Endothelial cell of umbilical vein (primary cell): ENCODE data around the gene INPP5J. TPM values are rescaled to one million over a fixed set of nuclear protein-coding genes. Genes with fewer than 3 reads are reported as not detected.

Experiments
- BruUV-seq: library from RNA; stranded (reverse); fragments of 400-500 nt; replicated peaks from 2 replicates; lab custom pipeline; 2021; lab: Mats Ljungman, UMichigan
- CTCF ChIA-PET: fragments of 300-600, 350-600 bp; sonication (Branson Sonifier 250); formaldehyde crosslinking; loops from one replicate; lab custom pipeline; 2021; ENCODE audit warnings: antibody characterized with exemption, inconsistent platforms; lab: Charles Lee
- POLR2A ChIA-PET: fragments of 300-600, 350-600 bp; sonication (Branson Sonifier 250); formaldehyde crosslinking; loops from one replicate; lab custom pipeline; 2021; ENCODE audit warnings: antibody characterized with exemption, inconsistent platforms; lab: Charles Lee
- DNase-seq: peaks from one replicate; pipeline ENCODE4 v3.0.0-alpha.2; 2011; ENCODE audit warnings: low read depth, low spot score
- FAIRE-seq: peaks from 2 replicates; lab custom pipeline; 2011; peaks lifted over from hg19 to GRCh38; lab: Jason Lieb, UNC
- H2AFZ ChIP-seq: 2 replicates; pipeline ENCODE4 v1.6.0; 2012; ENCODE audit warnings: low read depth, low read length, control low read depth, inconsistent platforms
- H3K27ac ChIP-seq: 2 replicates; pipeline ENCODE4 v1.5.1; 2011; ENCODE audit warnings: low read depth, mild to moderate bottlenecking, control low read depth, low read length, moderate library complexity; ENCODE audit not compliant: insufficient read depth
- H3K27me3 ChIP-seq, 2 experiments: 2 replicates each; pipeline versions ENCODE4 v1.6.0 to v1.6.1; 2011; ENCODE audit warnings: low read length in 2 of 2, mixed read lengths in 1 of 2; ENCODE audit not compliant: control insufficient read depth in 2 of 2, insufficient read depth in 2 of 2
- H3K36me3 ChIP-seq, 2 experiments: 2 replicates in 1 of 2; 3 replicates in 1 of 2; pipeline ENCODE4 v1.5.1; 2011; ENCODE audit warnings: low read length in 2 of 2, mild to moderate bottlenecking in 1 of 2, moderate library complexity in 1 of 2; ENCODE audit not compliant: control insufficient read depth in 2 of 2, insufficient read depth in 2 of 2; ENCODE audit errors: extremely low read depth in 1 of 2
- H3K4me1 ChIP-seq: 3 replicates; pipeline ENCODE4 v1.5.1; 2011; ENCODE audit warnings: mild to moderate bottlenecking, low read length; ENCODE audit not compliant: control insufficient read depth, insufficient read depth; ENCODE audit errors: extremely low read depth
- H3K4me2 ChIP-seq: 2 replicates; pipeline ENCODE4 v1.6.1; 2011; ENCODE audit warnings: low read length, control low read depth, mixed read lengths; ENCODE audit not compliant: insufficient read depth
- H3K4me3 ChIP-seq, 3 experiments: fragments of 200-600 bp in 1 of 3; sonication (generic), shearing (Covaris generic) in 1 of 3; replicated peaks in 1 of 3; 2 replicates each; pipeline ENCODE4 v1.5.1; 2011 to 2016; ENCODE audit warnings: control low read depth in 3 of 3, low read length in 3 of 3, mild to moderate bottlenecking in 2 of 3, inconsistent platforms in 1 of 3, low read depth in 1 of 3, moderate library complexity in 1 of 3; ENCODE audit not compliant: insufficient read depth in 1 of 3
- H3K79me2 ChIP-seq: 2 replicates; pipeline ENCODE4 v1.6.0; 2012; ENCODE audit warnings: low read length, inconsistent platforms; ENCODE audit not compliant: control insufficient read depth, insufficient read depth
- H3K9ac ChIP-seq: replicated peaks from 2 replicates; pipeline ENCODE3; 2011; ENCODE audit warnings: low read length, control low read depth; ENCODE audit not compliant: insufficient read depth; ENCODE audit errors: extremely low read depth
- H3K9me1 ChIP-seq: replicated peaks from 3 replicates; pipeline ENCODE4 v1.6.0; 2011; ENCODE audit warnings: mild to moderate bottlenecking, low read length; ENCODE audit not compliant: control insufficient read depth, insufficient read depth; ENCODE audit errors: extremely low read depth
- H3K9me3 ChIP-seq: replicated peaks from 2 replicates; pipeline ENCODE4 v1.5.1; 2012; ENCODE audit warnings: low read length, inconsistent platforms; ENCODE audit not compliant: control insufficient read depth, insufficient read depth
- H4K20me1 ChIP-seq: replicated peaks from 2 replicates; pipeline ENCODE3; 2011; ENCODE audit warnings: mild to moderate bottlenecking, low read length; ENCODE audit not compliant: control insufficient read depth, insufficient read depth; ENCODE audit errors: extremely low read depth
- EZH2 ChIP-seq: IDR thresholded peaks from 2 replicates; pipeline ENCODE4 v1.6.1; 2012; ENCODE audit warnings: borderline replicate concordance, low read depth, mild to moderate bottlenecking, moderate library complexity, low read length, inconsistent platforms; ENCODE audit not compliant: severe bottlenecking
- FOS ChIP-seq: IDR thresholded peaks from 2 replicates; pipeline ENCODE4 v1.6.1; 2011; ENCODE audit warnings: mild to moderate bottlenecking, low read length, moderate library complexity, borderline replicate concordance; ENCODE audit not compliant: insufficient read depth
- GATA2 ChIP-seq: IDR thresholded peaks from 2 replicates; pipeline ENCODE4 v1.7.0; 2011; ENCODE audit warnings: low read depth, mild to moderate bottlenecking, moderate library complexity, mixed read lengths, low read length; ENCODE audit not compliant: insufficient read length, insufficient read depth
- JUN ChIP-seq: IDR thresholded peaks from 2 replicates; pipeline ENCODE4 v1.6.1; 2011; ENCODE audit warnings: borderline replicate concordance, low read depth; ENCODE audit not compliant: insufficient read length, insufficient read depth
- MAX ChIP-seq: IDR thresholded peaks from 2 replicates; pipeline ENCODE4 v1.6.1; 2011; ENCODE audit not compliant: insufficient read depth, insufficient read length
- MYC ChIP-seq: IDR thresholded peaks from one replicate; pipeline ENCODE4 v1.6.1; 2011; ENCODE audit warnings: mild to moderate bottlenecking, low read depth, low read length
- POLR2A ChIP-seq: IDR thresholded peaks from 2 replicates; pipeline ENCODE4 v1.6.1; 2012; ENCODE audit warnings: low read depth, mild to moderate bottlenecking, control low read depth, low read length
- POLR2AphosphoS5 ChIP-seq: IDR thresholded peaks from 2 replicates; pipeline ENCODE4 v1.6.1; 2012; ENCODE audit warnings: low read depth, mild to moderate bottlenecking, control low read depth, low read length, moderate library complexity; ENCODE audit not compliant: insufficient read depth
- dilution Hi-C: fragments of 300-500 bp; cut with MboI; formaldehyde crosslinking; loops from one replicate; pipeline ENCODE4 v1.15.0; 2019; ENCODE audit warnings: low sequenced_read_pairs; ENCODE audit not compliant: extremely low pct_ligation_motif_present
- intact Hi-C: fragments of 100-400 bp; cut with micrococcal nuclease; formaldehyde crosslinking; loops from one replicate; pipeline ENCODE4 v1.10.0; 2022
- polyA plus RNA-seq, 4 experiments: library from polyadenylated mRNA; depleted of rRNA in 3 of 4; stranded (reverse) in 3 of 4; unstranded in 1 of 4; fragments of >200 nt; gene quantifications; 2 replicates each; pipeline versions ENCODE4 v1.2.1 to v1.2.3, GENCODE V29; 2011 to 2012; ENCODE audit warnings: missing spikeins in 1 of 4
- total RNA-seq: library from RNA; stranded (reverse); gene quantifications from 2 replicates; pipeline ENCODE4 v1.2.3, GENCODE V29; 2021
- TF ChIP-seq, protein P1 (sequence below), 2 donors: IDR thresholded peaks; 1 replicate in 1 of 2; 2 replicates in 1 of 2; pipeline ENCODE4 v1.5.1; 2011; ENCODE audit warnings: low read length in 2 of 2, mild to moderate bottlenecking in 2 of 2, moderate library complexity in 2 of 2, control low read depth in 1 of 2, inconsistent platforms in 1 of 2, low read depth in 1 of 2; ENCODE audit not compliant: insufficient read depth in 1 of 2; ENCODE audit errors: extremely low read depth in 1 of 2

Gene INPP5J
- total and polyA plus RNA-seq, 2 donors (not counting 3 experiments of a cell fraction or from before 2014, with no cell fraction given), result 0.43 to 0.49 TPM

GRCh38 chr22:31122196-31122531 is 602 bp upstream of the INPP5J start:
- H3K27me3 ChIP-seq, result peaks cover 0 to 4% of the 10 kb centered on the region in 2 experiments
- CTCF ChIA-PET, result interaction anchor here (1.0 kb wide), 2 partner anchors 14 to 75 kb away, joined by 3 read pairs; no protein-coding TSS in a partner anchor
- no peak overlapping the region for H2AFZ ChIP-seq
- no peak overlapping the region for H3K4me2 ChIP-seq
- no peaks in the 10 kb centered on the region for H4K20me1 ChIP-seq
- no peaks in the 10 kb centered on the region for H3K79me2 ChIP-seq
- H3K36me3 ChIP-seq, result no peaks in the 10 kb centered on the region
- no peaks in the 10 kb centered on the region for H3K4me1 ChIP-seq
- DNase-seq (no peak), FAIRE-seq (no peak)
- H3K4me3 ChIP-seq, result no peak overlapping the region
- no peaks in the 10 kb centered on the region for H3K9me3 ChIP-seq
- BruUV-seq, result no TSS peak
- H3K9ac ChIP-seq, result no peak overlapping the region
- TF ChIP-seq POLR2A (no peak), FOS (no peak), MYC (no peak), JUN (no peak), MAX (no peak), EZH2 (no peak), POLR2AphosphoS5 (no peak), GATA2 (no peak)
- TF ChIP-seq, protein P1, sequence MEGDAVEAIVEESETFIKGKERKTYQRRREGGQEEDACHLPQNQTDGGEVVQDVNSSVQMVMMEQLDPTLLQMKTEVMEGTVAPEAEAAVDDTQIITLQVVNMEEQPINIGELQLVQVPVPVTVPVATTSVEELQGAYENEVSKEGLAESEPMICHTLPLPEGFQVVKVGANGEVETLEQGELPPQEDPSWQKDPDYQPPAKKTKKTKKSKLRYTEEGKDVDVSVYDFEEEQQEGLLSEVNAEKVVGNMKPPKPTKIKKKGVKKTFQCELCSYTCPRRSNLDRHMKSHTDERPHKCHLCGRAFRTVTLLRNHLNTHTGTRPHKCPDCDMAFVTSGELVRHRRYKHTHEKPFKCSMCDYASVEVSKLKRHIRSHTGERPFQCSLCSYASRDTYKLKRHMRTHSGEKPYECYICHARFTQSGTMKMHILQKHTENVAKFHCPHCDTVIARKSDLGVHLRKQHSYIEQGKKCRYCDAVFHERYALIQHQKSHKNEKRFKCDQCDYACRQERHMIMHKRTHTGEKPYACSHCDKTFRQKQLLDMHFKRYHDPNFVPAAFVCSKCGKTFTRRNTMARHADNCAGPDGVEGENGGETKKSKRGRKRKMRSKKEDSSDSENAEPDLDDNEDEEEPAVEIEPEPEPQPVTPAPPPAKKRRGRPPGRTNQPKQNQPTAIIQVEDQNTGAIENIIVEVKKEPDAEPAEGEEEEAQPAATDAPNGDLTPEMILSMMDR (IDR thresholded peaks at IDR 0.05; ENCODE audit: extremely low read depth in 1 of 2, insufficient read depth in 1 of 2, low read depth in 1 of 2, low read length in 2 of 2), result no peak
- H3K9me1 ChIP-seq, result no peaks in the 10 kb centered on the region
- dilution Hi-C loops, result no loop called here
- POLR2A ChIA-PET, result no interaction called here
- H3K27ac ChIP-seq, result no peak overlapping the region
- intact Hi-C loops, result no loop called here
